HG03066 (cell line): ENCODE measurements around the gene MAN1C1.

Source experiments
- ATAC-seq: cut with Tn5 transposase; IDR thresholded peaks from one replicate; pipeline ENCODE4 v1.9.1; 2021; ENCODE audit warnings: low read depth; ENCODE audit not compliant: unreplicated experiment

The MAN1C1 gene

DNA sequence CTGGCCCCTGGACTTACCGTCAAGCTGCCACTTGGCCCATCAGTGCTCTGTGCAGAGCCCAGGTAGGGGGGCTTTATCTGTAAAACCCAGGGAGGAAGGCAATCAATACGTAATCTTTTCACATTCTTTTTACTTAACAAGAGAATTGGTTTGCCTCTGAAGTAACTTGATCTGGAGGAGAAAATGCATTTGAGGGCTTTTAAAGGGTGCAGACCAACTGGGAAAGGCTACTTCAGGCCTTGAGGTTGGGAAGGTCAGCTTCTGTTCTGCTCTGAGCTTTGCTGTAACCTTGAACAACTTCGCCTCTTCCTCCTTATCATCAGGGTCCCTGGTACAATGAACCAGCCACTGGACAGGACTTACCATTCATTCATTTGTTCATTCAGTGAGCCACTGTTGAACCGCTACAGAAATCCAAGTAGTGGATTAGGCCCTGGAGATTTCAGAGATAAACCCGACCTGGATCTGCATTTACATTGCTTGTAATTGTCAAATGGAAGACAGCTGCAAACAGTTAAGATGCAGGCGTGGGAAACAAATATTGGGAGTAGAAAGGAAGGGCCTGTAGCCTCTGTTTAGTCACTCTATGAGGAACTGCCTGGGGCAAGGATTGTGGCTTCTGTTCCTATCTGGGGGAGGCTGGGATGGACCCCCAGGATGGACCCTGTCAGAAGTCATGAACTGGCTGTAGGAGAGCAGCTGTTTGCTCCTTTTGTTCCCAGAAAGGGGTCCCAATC lies 90.9 kb downstream of the MAN1C1 start:
- ATAC-seq, result no peak

DNA sequence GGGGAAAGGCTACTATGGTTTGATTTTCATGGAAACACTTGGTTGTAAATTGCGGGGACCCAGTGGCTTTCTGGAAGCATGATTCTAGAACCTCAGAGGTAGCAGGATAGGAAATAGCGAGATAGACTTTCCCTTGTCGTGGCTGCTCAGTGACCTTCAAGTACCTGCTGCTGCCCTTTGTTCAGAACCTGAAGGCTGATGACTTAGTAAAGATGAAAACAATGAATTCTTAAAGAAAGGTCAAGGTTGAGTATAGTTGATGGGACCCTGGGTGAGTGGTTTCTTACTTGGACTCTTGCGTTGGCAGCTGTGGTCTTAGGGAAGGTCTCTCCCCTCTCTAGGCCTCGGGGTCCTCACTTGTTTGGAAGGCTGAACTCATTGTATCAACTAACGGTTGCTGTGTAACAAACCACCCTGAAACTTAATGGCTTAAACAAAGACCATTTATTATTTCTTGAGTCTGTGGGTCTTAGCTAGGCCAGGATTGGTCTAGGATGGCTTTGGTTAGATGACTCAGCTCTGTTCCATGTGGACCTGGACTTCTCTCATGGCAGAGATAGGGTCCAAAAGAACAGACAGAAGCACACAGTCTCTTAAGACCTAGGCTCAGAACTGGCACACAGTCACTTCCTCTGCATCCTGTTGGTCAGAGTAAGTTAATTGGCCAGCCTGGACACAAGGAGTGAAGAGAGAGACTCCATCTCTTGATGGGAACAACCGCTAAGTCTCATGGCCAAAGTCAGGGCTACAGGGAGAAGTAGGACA lies 94.2 kb downstream of the MAN1C1 start:
- ATAC-seq, result no peak

DNA sequence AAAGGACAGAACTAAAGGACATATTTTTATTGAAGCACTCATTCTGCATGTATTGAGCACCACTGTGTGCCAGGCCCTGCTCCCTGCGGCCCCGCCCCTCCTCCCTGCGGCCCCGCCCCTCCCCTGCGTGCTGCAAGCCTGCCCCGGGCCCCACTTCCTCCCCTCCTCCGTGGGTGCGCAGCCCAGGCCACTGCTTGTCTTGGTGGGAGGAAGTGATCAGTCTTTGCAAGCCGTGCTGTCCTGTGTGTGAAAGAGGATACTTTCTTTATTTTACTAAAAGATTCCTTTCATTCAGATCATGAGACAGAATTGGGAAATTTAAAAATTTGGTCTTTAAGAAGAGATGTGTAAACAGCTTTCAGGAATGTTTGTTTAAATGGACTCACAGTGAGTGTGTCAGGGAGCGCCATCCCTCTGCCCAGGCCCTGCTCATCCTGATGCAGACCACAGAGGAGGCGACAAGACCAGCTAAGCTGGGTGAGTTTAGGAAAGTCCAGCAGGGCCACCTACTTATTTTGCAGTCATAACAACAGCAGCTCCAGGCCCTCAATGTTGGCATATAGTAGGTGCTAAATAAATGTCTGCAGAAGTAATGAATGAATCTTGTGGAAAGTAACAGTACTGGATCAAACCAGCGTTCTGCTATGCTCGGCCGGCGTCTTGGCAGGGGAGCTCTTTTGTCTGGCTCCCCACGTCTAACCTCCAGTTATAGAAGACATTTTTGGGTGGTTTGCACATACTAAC lies 95.1 kb downstream of the MAN1C1 start:
- ATAC-seq, result no peak

GRCh38 chr1:25712299-25712970 lies 95.8 kb downstream of the MAN1C1 start:
- ATAC-seq, result no peak

DNA sequence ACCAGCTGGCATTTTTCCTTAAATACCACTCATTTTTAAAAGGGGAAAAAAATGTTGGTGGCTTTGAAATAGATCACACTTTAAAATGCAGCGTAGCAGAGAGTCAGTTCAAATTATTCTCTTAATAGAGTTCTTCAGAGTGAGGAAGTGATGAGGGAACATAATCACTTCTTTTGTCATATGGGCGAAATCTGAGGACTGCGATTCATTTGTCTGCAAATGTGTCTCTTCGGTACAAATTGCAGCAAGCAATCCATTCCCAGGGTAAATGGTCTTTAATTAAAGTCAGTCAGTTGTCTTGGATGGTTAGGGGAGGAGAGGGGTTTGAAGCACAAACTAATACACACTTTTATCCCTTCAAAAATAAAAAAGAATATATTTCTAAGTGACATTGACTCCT lies 97.4 kb downstream of the MAN1C1 start:
- ATAC-seq, result no peak

DNA sequence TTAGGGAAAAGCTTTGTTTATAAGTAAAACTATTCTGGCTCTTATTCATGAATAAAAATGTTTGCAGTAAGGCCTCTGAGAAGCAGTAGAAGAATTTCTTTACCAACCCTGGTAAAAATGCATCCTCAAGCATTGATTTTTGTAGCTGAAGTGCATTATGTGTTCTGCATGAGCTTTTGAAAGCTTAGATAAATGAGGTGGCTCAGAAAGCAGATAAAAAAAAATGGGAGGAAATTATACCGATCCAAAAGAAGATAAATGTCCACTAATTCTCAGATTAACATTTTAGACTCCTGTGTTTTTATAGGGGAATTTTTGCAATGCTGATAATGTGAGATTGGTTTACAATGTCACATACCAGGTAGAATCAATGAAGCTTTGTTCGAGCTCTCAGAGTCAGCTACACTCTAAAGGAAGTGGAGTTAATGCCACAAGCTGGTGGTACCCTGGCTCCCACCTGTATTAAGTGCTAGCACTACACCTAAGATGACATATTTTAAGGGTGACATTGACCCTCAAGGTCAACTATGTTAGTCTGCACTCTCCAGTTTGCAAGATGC lies 97.9 kb downstream of the MAN1C1 start:
- ATAC-seq, result no peak

- no peak for ATAC-seq
These were observed 99.3 kb downstream of the MAN1C1 start for GRCh38 chr1:25715888-25716287.

- no peak for ATAC-seq
These were observed 99.7 kb downstream of the MAN1C1 start for GRCh38 chr1:25716320-25716719.

DNA sequence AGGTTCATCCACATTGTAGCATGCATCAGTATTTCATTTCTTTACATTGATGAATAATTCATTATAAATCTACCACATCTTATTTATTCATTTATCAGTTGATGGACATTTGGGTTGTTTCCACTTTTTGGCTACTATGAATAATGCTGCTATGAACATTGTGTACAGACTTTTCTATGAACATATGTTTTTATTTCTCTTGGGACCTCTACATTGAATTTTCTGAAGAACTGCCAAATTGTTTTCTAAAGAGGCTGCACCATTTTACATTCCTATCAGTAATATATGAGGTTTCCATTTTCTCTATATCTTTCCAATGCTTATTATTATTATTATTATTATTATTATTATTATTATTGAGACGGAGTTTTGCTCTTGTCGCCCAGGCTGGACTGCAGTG lies 102.1 kb downstream of the MAN1C1 start:
- ATAC-seq, result no peak

- no peak for ATAC-seq
These were observed 104.0 kb downstream of the MAN1C1 start for GRCh38 chr1:25720624-25721023.

DNA sequence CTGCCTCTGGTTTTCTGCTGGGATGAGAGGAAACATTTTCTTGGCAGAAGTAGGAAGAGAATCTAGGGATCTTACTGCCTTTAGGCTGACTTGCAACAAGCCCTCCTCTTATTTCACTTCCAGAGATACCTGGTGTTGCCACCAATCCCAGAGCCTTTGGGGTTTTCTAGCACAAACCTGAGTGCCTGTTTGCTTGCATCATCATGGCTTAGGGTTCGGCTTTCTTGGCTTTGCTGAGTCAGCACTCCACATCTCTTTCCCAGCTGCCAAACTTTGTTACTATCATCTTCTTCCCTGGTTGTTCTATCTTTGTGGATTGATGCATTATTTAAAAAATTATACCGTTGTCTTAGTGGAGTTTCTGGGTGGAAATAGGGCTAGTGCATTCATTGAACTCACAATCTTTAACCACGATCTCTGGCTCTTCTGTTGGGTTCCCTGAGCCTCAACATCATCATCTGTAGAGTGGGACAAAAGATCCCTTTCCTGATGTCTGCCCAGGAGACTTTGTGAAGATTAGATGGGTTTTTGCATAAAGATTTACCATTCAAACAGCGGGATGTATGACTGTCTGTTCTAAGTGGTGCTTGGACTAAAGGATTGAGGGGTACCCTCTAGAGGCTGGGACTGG lies 106.8 kb downstream of the MAN1C1 start:
- ATAC-seq, result no peak

- ATAC-seq, result no peak
These were observed 107.6 kb downstream of the MAN1C1 start for GRCh38 chr1:25724201-25724600.

DNA sequence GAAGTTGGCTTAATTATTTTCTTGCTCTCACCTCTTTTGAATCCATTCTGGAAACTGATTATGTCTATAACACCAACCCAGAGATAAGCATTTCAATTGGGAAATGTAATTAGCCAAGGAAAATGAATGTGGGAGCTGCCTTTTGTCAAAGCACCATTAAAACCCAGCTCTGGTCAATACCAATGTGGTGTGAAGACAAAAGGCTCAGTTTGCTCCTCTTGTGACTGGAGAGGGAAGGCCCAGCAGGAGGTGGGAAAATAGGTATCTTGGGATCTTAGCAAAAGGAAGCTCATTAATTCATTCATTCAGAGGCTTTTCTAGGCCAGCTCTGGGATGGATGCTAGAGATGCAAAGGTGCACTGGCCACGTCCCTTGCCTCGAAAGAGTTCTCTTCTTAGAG lies 108.4 kb downstream of the MAN1C1 start:
- no peak for ATAC-seq

GRCh38 chr1:25725482-25725881 lies 108.9 kb downstream of the MAN1C1 start:
- ATAC-seq, result no peak

DNA sequence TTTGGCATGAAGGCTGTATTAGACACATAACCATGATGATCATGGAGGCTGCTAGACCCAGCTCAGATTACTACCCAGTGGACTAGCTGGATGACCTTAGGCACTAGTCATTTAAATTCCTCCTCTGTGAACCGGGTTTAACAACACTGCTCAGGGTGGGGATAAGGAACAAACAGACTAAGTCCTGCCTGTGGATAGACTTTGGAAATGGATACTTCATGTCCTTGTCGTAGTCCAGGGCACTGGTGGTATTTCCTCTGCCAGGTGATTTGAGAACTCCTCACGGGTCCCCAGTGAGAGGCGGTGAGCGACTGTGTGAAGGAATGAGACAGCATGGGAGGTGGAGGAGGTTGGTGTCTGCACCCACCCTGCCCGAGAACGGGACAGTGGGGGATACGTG lies 110.5 kb downstream of the MAN1C1 start:
- ATAC-seq, result no peak

GRCh38 chr1:25727635-25728286 lies 111.2 kb downstream of the MAN1C1 start:
- ATAC-seq, result no peak

GRCh38 chr1:25728301-25728935 lies 111.8 kb downstream of the MAN1C1 start:
- no peak for ATAC-seq

DNA sequence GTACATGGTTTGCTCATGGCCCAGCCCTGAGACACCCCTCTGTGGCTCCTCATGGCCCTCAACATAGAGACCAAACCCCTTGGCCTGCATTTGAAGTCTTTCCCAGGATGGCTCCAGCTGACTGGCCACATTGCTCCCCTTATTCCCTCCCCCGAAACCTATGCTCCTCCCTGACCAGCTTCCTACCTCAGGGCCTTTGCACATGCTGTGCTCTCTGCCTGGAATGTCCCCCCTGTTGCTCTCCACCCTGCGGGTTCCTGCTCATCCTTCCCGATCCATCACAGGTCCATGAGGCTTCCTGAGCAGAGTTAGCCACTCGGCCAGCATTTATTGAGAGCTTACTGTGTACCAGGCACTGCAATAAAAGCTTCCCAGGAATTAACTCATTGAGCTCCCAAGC lies 112.5 kb downstream of the MAN1C1 start:
- ATAC-seq, result no peak
